Trophoblast cell (in vitro differentiated cells and primary cell): Measurements from ENCODE around the gene PDLIM3.

ENCODE experiments used
- DNase-seq, 2 donors: peaks; one replicate each; pipeline ENCODE4 v3.0.0-alpha.2; 2016
- H2AFZ ChIP-seq: 2 replicates; pipeline ENCODE4 v1.6.1; 2013; ENCODE audit warnings: low read length, moderate library complexity, mild to moderate bottlenecking; ENCODE audit not compliant: insufficient read depth, poor library complexity
- H2AK5ac ChIP-seq: 2 replicates; pipeline ENCODE4 v1.6.1; 2013; ENCODE audit warnings: mild to moderate bottlenecking, low read length
- H2BK120ac ChIP-seq: 2 replicates; pipeline ENCODE4 v1.6.1; 2013; ENCODE audit warnings: low read length, mild to moderate bottlenecking, moderate library complexity; ENCODE audit not compliant: insufficient read depth, poor library complexity
- H2BK12ac ChIP-seq: 2 replicates; pipeline ENCODE4 v1.6.1; 2013; ENCODE audit warnings: mild to moderate bottlenecking, low read length, moderate library complexity
- H2BK5ac ChIP-seq: 2 replicates; pipeline ENCODE4 v1.6.1; 2013; ENCODE audit warnings: low read length, low read depth, moderate library complexity, mild to moderate bottlenecking; ENCODE audit not compliant: poor library complexity
- H3K14ac ChIP-seq: 2 replicates; pipeline ENCODE4 v1.6.1; 2013; ENCODE audit warnings: mild to moderate bottlenecking, low read length
- H3K18ac ChIP-seq: 2 replicates; pipeline ENCODE4 v1.6.1; 2013; ENCODE audit warnings: mild to moderate bottlenecking, low read length
- H3K23ac ChIP-seq: 2 replicates; pipeline ENCODE4 v1.6.1; 2013; ENCODE audit warnings: low read length
- H3K27ac ChIP-seq: 2 replicates; pipeline ENCODE4 v1.5.1; 2013; ENCODE audit warnings: low read depth, mild to moderate bottlenecking, inconsistent platforms, low read length, moderate library complexity
- H3K27me3 ChIP-seq: 2 replicates; pipeline ENCODE4 v1.6.1; 2013; ENCODE audit warnings: inconsistent platforms, mild to moderate bottlenecking, low read length, moderate library complexity; ENCODE audit not compliant: insufficient read depth
- H3K36me3 ChIP-seq, 2 experiments: 1 replicate in 1 of 2; 2 replicates in 1 of 2; pipeline ENCODE4 v1.6.1; 2013; ENCODE audit warnings: low read length in 2 of 2, mild to moderate bottlenecking in 2 of 2, moderate library complexity in 1 of 2; ENCODE audit not compliant: insufficient read depth in 2 of 2, control insufficient read depth in 1 of 2
- H3K4ac ChIP-seq: 2 replicates; pipeline ENCODE4 v1.6.1; 2013; ENCODE audit warnings: low read depth, mild to moderate bottlenecking, low read length, moderate library complexity
- H3K4me1 ChIP-seq, 2 experiments: 1 replicate in 1 of 2; 2 replicates in 1 of 2; pipeline ENCODE4 v1.6.1; 2013; ENCODE audit warnings: low read length in 2 of 2, mild to moderate bottlenecking in 2 of 2, moderate library complexity in 1 of 2; ENCODE audit not compliant: insufficient read depth in 2 of 2, control insufficient read depth in 1 of 2
- H3K4me2 ChIP-seq: 2 replicates; pipeline ENCODE4 v1.6.1; 2013; ENCODE audit warnings: inconsistent platforms, mild to moderate bottlenecking, low read length, moderate library complexity
- H3K4me3 ChIP-seq: 2 replicates; pipeline ENCODE4 v1.5.1; 2013; ENCODE audit warnings: mild to moderate bottlenecking, low read depth, low read length, inconsistent platforms
- H3K79me1 ChIP-seq: one replicate; pipeline ENCODE4 v1.6.1; 2013; ENCODE audit warnings: low read length
- H3K79me2 ChIP-seq: 2 replicates; pipeline ENCODE4 v1.6.1; 2013; ENCODE audit warnings: low read length, mild to moderate bottlenecking; ENCODE audit not compliant: control insufficient read depth, insufficient read depth, poor library complexity
- H3K9ac ChIP-seq: 2 replicates; pipeline ENCODE4 v1.6.1; 2013; ENCODE audit warnings: mild to moderate bottlenecking, low read length
- H3K9me3 ChIP-seq: 2 replicates; pipeline ENCODE4 v1.6.1; 2013; ENCODE audit warnings: low read depth, mild to moderate bottlenecking, control low read depth, inconsistent platforms, low read length; ENCODE audit not compliant: insufficient read depth
- H4K12ac ChIP-seq: 2 replicates; pipeline ENCODE4 v1.6.1; 2013; ENCODE audit warnings: low read depth, mild to moderate bottlenecking, low read length, moderate library complexity
- H4K8ac ChIP-seq: 2 replicates; pipeline ENCODE4 v1.6.1; 2013; ENCODE audit warnings: low read depth, mild to moderate bottlenecking, low read length, moderate library complexity
- H4K91ac ChIP-seq: one replicate; pipeline ENCODE4 v1.6.1; 2013; ENCODE audit warnings: low read depth, mild to moderate bottlenecking, low read length, moderate library complexity
- WGBS: extraction: QIAGEN DNeasy Blood & Tissue Kit; methylation state at CpG from one replicate; pipeline ENCODE4 v1.1.7; 2013; ENCODE audit warnings: missing lambda C conversion rate; ENCODE audit not compliant: insufficient read length, insufficient coverage; ENCODE audit errors: extremely low coverage; 5-methylcytosine and 5-hydroxymethylcytosine counted together

The PDLIM3 gene

GRCh38 chr4:185524888-185525863 lies 10.1 kb downstream of the PDLIM3 start:
- H3K4me2 ChIP-seq = no peak overlapping the region
- no CpG with 5 or more reads among the region's 5 CpGs for WGBS
- no peak overlapping the region for H4K8ac ChIP-seq
- no peaks in the 10 kb centered on the region for H3K79me2 ChIP-seq
- H3K36me3 ChIP-seq = no peaks in the 10 kb centered on the region
- H2AK5ac ChIP-seq = no peak overlapping the region
- no peak overlapping the region for H2BK5ac ChIP-seq
- no peak overlapping the region for H2AFZ ChIP-seq
- no peak overlapping the region for H3K14ac ChIP-seq
- H3K9ac ChIP-seq = no peak overlapping the region
- H3K4me3 ChIP-seq = no peak overlapping the region
- no peaks in the 10 kb centered on the region for H3K79me1 ChIP-seq
- H3K27me3 ChIP-seq = no peaks in the 10 kb centered on the region
- H3K4ac ChIP-seq = no peak overlapping the region
- no peak overlapping the region for H3K23ac ChIP-seq
- H2BK12ac ChIP-seq = no peak overlapping the region
- DNase-seq = no peak
- H3K18ac ChIP-seq = no peak overlapping the region
- no peaks in the 10 kb centered on the region for H3K4me1 ChIP-seq
- H2BK120ac ChIP-seq = no peak overlapping the region
- H4K91ac ChIP-seq = no peak overlapping the region
- no peaks in the 10 kb centered on the region for H3K9me3 ChIP-seq
- H4K12ac ChIP-seq = no peak overlapping the region
- no peak overlapping the region for H3K27ac ChIP-seq

- Histone ChIP-seq H3K18ac (no peak overlapping the region), H3K36me3 (no peaks in the 10 kb centered on the region), H3K4ac (no peak overlapping the region), H3K14ac (no peak overlapping the region), H3K4me3 (no peak overlapping the region), H4K91ac (no peak overlapping the region), H3K4me2 (no peak overlapping the region), H2BK12ac (no peak overlapping the region), H2BK5ac (no peak overlapping the region), H3K4me1 (no peaks in the 10 kb centered on the region), H3K79me2 (no peaks in the 10 kb centered on the region), H3K27ac (no peak overlapping the region), H3K27me3 (no peaks in the 10 kb centered on the region), H4K12ac (no peak overlapping the region), H4K8ac (no peak overlapping the region), H3K9me3 (no peaks in the 10 kb centered on the region), H3K23ac (no peak overlapping the region), H3K79me1 (no peaks in the 10 kb centered on the region), H2AK5ac (no peak overlapping the region), H2BK120ac (no peak overlapping the region), H3K9ac (peak overlapping the region; percentile 38), H2AFZ (no peak overlapping the region)
- no peak for DNase-seq
- no CpG with 5 or more reads among the region's 7 CpGs for WGBS
Observed at GRCh38 chr4:185523862-185524261, 11.4 kb downstream of the PDLIM3 start.

GRCh38 chr4:185522451-185522850 lies 12.9 kb downstream of the PDLIM3 start:
- Histone ChIP-seq H3K79me1 (no peaks in the 10 kb centered on the region), H3K9ac (no peak overlapping the region), H4K8ac (no peak overlapping the region), H4K12ac (no peak overlapping the region), H2BK5ac (no peak overlapping the region), H3K36me3 (no peaks in the 10 kb centered on the region), H3K4me3 (no peak overlapping the region), H3K4ac (no peak overlapping the region), H3K27ac (no peak overlapping the region), H4K91ac (no peak overlapping the region), H3K23ac (no peak overlapping the region), H3K14ac (no peak overlapping the region), H3K4me1 (no peaks in the 10 kb centered on the region), H3K4me2 (no peak overlapping the region), H3K79me2 (no peaks in the 10 kb centered on the region), H3K9me3 (no peaks in the 10 kb centered on the region), H2BK120ac (no peak overlapping the region), H2AK5ac (no peak overlapping the region), H2BK12ac (no peak overlapping the region), H2AFZ (no peak overlapping the region), H3K27me3 (no peaks in the 10 kb centered on the region), H3K18ac (no peak overlapping the region)
- WGBS = no CpG with 5 or more reads among the region's 2 CpGs
- DNase-seq = no peak

- peak in 1 of 2 donors; percentile 36 for DNase-seq
- no peak overlapping the region for H3K9ac ChIP-seq
- no peaks in the 10 kb centered on the region for H3K9me3 ChIP-seq
- no peak overlapping the region for H2AFZ ChIP-seq
- no peaks in the 10 kb centered on the region for H3K4me1 ChIP-seq
- H4K91ac ChIP-seq = no peak overlapping the region
- no peak overlapping the region for H3K4me3 ChIP-seq
- no peak overlapping the region for H4K12ac ChIP-seq
- H3K27me3 ChIP-seq = no peaks in the 10 kb centered on the region
- H3K14ac ChIP-seq = no peak overlapping the region
- no peak overlapping the region for H2BK12ac ChIP-seq
- no peak overlapping the region for H2AK5ac ChIP-seq
- no peak overlapping the region for H3K27ac ChIP-seq
- no peak overlapping the region for H3K23ac ChIP-seq
- WGBS = no CpG with 5 or more reads among the region's 4 CpGs
- no peak overlapping the region for H3K18ac ChIP-seq
- H2BK5ac ChIP-seq = no peak overlapping the region
- no peaks in the 10 kb centered on the region for H3K36me3 ChIP-seq
- no peaks in the 10 kb centered on the region for H3K79me2 ChIP-seq
- no peak overlapping the region for H3K4ac ChIP-seq
- no peak overlapping the region for H4K8ac ChIP-seq
- no peak overlapping the region for H2BK120ac ChIP-seq
- H3K79me1 ChIP-seq = no peaks in the 10 kb centered on the region
- H3K4me2 ChIP-seq = no peak overlapping the region
Observed at GRCh38 chr4:185520119-185520518, 15.2 kb downstream of the PDLIM3 start.
